ENCODE data around the gene S100A9. TPM values are rescaled to one million over a fixed set of nuclear protein-coding genes. Genes with fewer than 3 reads are reported as not detected.

The S100A9 gene
- total and polyA plus RNA-seq, 2 experiments from 2014 or later, result 3.2 to 6.4 TPM

DNA sequence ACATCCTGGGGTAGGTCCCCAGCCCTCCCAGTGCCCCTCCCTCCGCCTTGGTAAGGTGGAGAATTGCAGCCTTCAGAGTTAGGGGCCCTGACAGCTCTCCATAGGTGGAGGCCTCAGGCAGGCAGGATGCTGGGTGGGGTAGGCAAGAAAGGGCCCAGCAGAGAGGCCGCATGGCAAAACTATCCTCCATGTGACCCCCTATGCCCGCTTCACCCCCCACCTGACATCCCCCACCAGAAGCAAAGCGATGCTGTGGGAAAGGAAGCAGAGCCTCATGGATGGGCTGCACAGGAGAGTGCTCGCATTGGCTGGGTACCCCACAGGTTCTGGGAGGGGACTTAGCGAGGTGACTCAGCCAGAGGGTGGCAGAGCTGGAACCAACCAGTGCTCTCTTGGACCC, 1.6 kb downstream of the S100A9 start:
- no peak for TF ChIP-seq EZH2 (IDR thresholded peaks at IDR 0.05; ENCODE audit: borderline replicate concordance)
- TF ChIP-seq EZH2phosphoT487 (IDR thresholded peaks at IDR 0.05; ENCODE audit: low read depth, severe bottlenecking, unreplicated experiment), result no peak
- TF ChIP-seq, protein P1, sequence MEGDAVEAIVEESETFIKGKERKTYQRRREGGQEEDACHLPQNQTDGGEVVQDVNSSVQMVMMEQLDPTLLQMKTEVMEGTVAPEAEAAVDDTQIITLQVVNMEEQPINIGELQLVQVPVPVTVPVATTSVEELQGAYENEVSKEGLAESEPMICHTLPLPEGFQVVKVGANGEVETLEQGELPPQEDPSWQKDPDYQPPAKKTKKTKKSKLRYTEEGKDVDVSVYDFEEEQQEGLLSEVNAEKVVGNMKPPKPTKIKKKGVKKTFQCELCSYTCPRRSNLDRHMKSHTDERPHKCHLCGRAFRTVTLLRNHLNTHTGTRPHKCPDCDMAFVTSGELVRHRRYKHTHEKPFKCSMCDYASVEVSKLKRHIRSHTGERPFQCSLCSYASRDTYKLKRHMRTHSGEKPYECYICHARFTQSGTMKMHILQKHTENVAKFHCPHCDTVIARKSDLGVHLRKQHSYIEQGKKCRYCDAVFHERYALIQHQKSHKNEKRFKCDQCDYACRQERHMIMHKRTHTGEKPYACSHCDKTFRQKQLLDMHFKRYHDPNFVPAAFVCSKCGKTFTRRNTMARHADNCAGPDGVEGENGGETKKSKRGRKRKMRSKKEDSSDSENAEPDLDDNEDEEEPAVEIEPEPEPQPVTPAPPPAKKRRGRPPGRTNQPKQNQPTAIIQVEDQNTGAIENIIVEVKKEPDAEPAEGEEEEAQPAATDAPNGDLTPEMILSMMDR (IDR thresholded peaks at IDR 0.05; ENCODE audit: poor library complexity), result no peak
- H2AFZ ChIP-seq, result no peak overlapping the region
- H3K27me3 ChIP-seq, result peaks cover 4% of the 10 kb centered on the region
- no peak overlapping the region for H3K4me3 ChIP-seq
- no peaks in the 10 kb centered on the region for H3K4me1 ChIP-seq (ENCODE audit: insufficient read depth)
- no peak for DNase-seq (ENCODE audit: low spot score)
- no peaks in the 10 kb centered on the region for H3K9me2 ChIP-seq (replicated peaks; ENCODE audit: insufficient read depth)
- H4K20me1 ChIP-seq (ENCODE audit: insufficient read depth, poor library complexity, severe bottlenecking), result no peaks in the 10 kb centered on the region
- 91% methylated on average over 3 of the region's 6 CpGs for WGBS (ENCODE audit: low lambda C conversion rate, missing lambda C conversion rate)
- no peaks in the 10 kb centered on the region for H3K79me2 ChIP-seq
- no peaks in the 10 kb centered on the region for H3K36me3 ChIP-seq (replicated peaks; ENCODE audit: insufficient read depth, low read depth)
- no peak overlapping the region for H3K27ac ChIP-seq
- no peak overlapping the region for H3K4me2 ChIP-seq
- H3K9me3 ChIP-seq (ENCODE audit: low read depth), result no peaks in the 10 kb centered on the region

DNA sequence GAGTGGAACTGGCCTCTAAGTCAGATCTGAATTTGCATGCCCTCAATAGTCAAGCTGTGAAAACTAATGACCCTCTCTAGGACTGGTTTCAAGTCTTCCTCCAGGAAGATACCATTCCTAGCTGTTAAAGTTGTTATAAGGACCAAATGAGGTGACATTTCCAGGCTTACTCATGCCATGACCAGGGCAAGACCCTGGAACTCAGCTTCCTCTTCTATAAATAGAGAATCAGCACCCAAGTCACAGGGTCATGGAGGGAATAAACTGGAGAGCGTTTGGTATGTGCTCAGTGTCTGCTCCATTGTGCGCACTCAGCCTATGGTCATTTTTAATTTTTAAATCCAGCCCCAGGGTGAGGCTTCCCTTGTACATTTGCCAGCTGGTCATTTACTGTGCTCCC, 2.5 kb downstream of the S100A9 start:
- Histone ChIP-seq H3K27ac (no peak overlapping the region), H3K4me3 (no peak overlapping the region), H3K27me3 (peaks cover 4% of the 10 kb centered on the region), H3K4me1 (ENCODE audit: insufficient read depth) (no peaks in the 10 kb centered on the region), H3K9me3 (ENCODE audit: low read depth) (no peaks in the 10 kb centered on the region), H3K79me2 (no peaks in the 10 kb centered on the region), H2AFZ (no peak overlapping the region), H4K20me1 (ENCODE audit: insufficient read depth, poor library complexity, severe bottlenecking) (no peaks in the 10 kb centered on the region), H3K9me2 (replicated peaks; ENCODE audit: insufficient read depth) (no peaks in the 10 kb centered on the region), H3K36me3 (replicated peaks; ENCODE audit: insufficient read depth, low read depth) (no peaks in the 10 kb centered on the region), H3K4me2 (no peak overlapping the region)
- 90% methylated on average over 2 of the region's 2 CpGs for WGBS (ENCODE audit: low lambda C conversion rate, missing lambda C conversion rate)
- TF ChIP-seq EZH2phosphoT487 (IDR thresholded peaks at IDR 0.05; ENCODE audit: low read depth, severe bottlenecking, unreplicated experiment) (no peak), EZH2 (IDR thresholded peaks at IDR 0.05; ENCODE audit: borderline replicate concordance) (no peak)
- TF ChIP-seq, protein P1 (IDR thresholded peaks at IDR 0.05; ENCODE audit: poor library complexity), result no peak
- DNase-seq (ENCODE audit: low spot score), result no peak

DNA sequence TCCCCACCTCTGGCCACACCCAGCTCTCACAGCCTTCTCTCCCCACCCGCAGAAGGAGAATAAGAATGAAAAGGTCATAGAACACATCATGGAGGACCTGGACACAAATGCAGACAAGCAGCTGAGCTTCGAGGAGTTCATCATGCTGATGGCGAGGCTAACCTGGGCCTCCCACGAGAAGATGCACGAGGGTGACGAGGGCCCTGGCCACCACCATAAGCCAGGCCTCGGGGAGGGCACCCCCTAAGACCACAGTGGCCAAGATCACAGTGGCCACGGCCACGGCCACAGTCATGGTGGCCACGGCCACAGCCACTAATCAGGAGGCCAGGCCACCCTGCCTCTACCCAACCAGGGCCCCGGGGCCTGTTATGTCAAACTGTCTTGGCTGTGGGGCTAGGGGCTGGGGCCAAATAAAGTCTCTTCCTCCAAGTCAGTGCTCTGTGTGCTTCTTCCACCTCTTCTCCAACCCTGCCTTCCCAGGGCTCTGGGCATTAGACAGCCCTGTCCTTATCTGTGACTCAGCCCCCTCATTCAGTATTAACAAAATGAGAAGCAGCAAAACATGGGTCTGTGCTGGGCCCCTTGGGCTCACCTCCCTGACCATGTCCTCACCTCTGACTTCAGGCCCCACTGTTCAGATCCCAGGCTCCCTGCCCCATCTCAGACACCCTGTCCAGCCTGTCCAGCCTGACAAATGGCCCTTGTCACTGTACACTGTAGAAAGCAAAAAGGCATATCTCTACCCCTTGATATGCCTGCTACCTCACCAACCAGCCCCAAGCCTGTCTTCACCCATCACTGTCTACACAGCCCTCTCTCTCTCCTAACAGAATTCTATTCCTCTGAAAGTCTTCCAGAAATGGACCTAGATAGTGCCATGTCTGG, 3.2 kb downstream of the S100A9 start:
- TF ChIP-seq EZH2phosphoT487 (IDR thresholded peaks at IDR 0.05; ENCODE audit: low read depth, severe bottlenecking, unreplicated experiment) (no peak), EZH2 (IDR thresholded peaks at IDR 0.05; ENCODE audit: borderline replicate concordance) (no peak)
- TF ChIP-seq, protein P1 (IDR thresholded peaks at IDR 0.05; ENCODE audit: poor library complexity), result no peak
- Histone ChIP-seq H3K27me3 (peaks cover 4% of the 10 kb centered on the region), H3K4me1 (ENCODE audit: insufficient read depth) (no peaks in the 10 kb centered on the region), H2AFZ (no peak overlapping the region), H3K4me2 (no peak overlapping the region), H3K79me2 (no peaks in the 10 kb centered on the region), H3K27ac (no peak overlapping the region), H3K36me3 (replicated peaks; ENCODE audit: insufficient read depth, low read depth) (no peaks in the 10 kb centered on the region), H3K4me3 (no peak overlapping the region), H3K9me3 (ENCODE audit: low read depth) (no peaks in the 10 kb centered on the region), H4K20me1 (ENCODE audit: insufficient read depth, poor library complexity, severe bottlenecking) (no peaks in the 10 kb centered on the region), H3K9me2 (replicated peaks; ENCODE audit: insufficient read depth) (no peaks in the 10 kb centered on the region)
- WGBS (ENCODE audit: low lambda C conversion rate, missing lambda C conversion rate), result 81% methylated on average over 11 of the region's 11 CpGs
- DNase-seq (ENCODE audit: low spot score), result no peak
